GM20431 (cell line): ENCODE measurements around the gene AMPD1.

Experiments
- in situ Hi-C: fragments of 300-500 bp; cut with MseI, MboI; formaldehyde crosslinking; loops from one replicate; pipeline ENCODE4 v1.15.0; 2020; ENCODE audit warnings: low sequenced_read_pairs; ENCODE audit not compliant: unreplicated experiment

AMPD1 gene

DNA sequence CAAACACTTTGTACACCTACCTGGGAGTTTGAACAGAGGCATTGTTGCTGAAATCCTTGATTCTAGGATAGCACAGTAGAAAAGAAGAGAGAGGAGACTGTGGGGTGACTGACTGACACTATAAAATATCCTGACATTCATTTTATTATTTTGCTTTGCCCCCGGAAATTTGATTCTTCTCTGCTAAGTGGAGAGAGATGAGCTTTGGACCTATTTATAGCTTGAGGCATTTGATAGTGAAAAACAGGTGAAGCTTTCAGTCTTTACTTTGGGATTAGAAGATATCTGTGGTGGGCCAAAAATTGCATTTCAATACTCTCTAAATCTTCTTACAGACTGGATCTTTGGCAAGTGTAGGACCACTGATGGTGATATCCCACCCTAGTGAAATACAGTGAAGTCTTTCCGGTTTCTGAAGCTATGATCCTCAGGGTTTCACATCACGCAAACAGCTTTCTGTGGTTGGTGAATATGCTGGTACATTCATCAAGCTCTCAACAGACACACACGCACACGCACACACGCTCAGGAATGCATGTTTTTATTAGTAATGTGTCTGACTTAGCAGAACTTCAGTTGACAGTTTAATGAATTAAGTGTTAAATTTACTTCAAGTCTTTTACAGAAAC lies at the start of gene AMPD1:
Gene AMPD1 (minus strand): TSS at position 117 of the 629 bp plus-strand sequence. CDS start 75 bp downstream, at position 42.
- in situ Hi-C loops: no loop called here

DNA sequence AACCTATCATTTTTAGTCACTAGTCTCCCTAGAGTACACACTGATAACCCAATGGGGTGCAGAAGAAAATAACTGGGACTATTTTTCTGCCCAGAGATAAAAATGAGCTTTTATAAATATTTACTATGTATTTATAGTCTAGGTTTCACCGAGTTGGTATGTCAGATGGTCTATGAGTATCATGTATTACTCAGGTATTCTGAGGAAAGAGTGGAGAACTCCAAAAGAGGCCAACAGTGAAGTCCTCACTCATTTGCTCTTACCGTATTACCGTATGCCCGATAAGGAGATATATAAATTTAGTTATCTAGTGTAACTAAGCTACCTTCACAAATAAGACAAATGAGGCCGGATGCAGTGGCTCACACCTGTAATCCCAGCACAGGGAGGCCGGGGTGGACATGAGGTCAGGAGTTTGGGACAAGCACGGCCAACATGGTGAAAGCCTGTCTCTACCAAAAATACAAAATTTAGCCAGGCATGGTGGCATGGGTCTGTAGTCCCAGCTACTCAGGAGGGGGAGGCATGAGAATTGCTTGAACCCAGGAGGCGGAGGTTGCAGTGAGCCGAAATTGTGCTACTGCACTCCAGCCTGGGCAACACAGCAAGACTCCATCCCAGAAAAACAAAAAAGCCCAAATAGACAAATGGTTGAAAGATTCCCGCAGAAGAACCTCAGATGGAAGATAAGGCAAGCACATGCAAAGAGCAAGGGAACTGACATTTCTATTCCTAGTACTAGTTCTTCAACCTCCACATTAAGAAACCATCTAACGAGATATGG lies 46.8 kb upstream of the AMPD1 start:
- in situ Hi-C loops: no loop called here

DNA sequence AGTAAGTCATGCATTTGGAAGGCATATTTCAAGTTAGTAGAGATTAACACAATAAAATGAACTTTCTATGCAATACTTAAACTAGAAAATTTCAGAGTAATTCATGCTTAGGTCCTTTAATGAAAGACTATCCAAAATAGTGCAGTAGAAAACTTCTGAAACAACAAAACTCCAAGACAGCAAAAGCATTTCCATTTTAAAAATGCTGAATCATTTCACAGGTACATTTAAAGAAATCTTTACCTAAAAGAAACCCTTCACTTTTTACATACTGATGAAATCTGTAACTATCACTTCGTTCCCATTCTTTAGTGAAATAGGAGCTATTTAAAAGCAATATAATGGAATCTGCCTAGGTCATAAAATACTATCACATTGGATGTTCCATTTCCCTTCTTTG lies 45.0 kb upstream of the AMPD1 start:
- in situ Hi-C loops: no loop called here

DNA sequence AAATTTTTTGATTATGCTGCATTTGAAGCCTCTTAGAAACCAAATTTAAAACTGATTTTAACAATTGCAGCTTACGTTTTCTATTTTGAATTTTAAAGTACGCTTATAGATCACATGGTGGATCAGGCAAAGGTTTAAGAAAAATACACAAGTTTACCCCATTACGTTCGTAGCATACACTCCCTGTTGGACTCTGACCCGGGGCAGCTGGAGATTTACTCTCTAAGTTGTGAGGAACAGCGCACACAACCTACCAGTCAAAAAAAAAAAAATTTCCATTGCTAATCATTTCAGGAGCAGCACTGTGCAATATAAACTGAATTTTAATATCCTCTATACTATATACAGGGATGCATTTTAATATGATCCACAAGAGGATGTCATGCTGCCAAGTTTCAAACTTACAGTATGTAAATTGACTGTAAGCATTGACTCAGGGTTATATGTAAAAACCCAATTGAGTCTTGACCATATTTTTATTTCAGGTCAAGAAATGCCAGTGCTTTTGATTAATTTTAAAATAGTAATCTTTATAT lies 42.0 kb upstream of the AMPD1 start:
- in situ Hi-C loops: no loop called here

DNA sequence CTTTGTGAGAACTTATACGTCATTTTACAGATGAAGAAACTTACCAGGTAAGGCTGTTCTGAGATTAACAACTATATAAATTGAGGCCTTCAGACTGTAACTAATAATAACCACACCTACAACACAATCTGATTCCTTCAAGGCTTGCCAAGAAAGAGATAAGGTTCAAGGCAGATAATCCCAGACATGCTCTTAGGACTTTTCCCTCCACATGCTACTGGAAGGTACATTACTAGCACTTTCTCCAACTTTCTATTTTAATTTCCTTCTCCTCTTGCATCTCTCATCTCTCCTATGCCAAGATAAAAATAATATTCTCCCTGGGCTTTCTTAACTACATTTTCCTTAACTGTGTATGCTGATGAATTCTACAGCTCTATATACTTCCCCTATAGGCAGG lies 40.1 kb upstream of the AMPD1 start:
- in situ Hi-C loops: no loop called here

DNA sequence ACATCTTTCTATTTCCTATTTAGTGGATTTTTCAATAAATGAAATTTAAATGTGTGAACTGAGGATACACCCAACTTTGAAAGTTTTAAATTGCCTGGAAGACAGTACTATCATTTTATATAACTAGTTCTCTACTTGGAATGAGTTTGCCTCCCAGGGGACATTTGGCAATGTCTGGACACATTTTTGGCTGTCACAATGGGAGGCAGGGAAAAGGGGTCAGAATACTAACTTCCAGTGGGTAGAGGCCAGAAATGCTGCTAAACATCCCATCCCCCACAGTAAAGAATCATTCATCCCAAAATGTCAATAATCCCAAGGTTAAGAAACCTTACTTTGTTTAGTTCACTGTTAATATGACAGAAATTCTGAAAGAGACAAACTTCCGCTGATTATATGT lies 34.4 kb upstream of the AMPD1 start:
- in situ Hi-C loops: no loop called here

DNA sequence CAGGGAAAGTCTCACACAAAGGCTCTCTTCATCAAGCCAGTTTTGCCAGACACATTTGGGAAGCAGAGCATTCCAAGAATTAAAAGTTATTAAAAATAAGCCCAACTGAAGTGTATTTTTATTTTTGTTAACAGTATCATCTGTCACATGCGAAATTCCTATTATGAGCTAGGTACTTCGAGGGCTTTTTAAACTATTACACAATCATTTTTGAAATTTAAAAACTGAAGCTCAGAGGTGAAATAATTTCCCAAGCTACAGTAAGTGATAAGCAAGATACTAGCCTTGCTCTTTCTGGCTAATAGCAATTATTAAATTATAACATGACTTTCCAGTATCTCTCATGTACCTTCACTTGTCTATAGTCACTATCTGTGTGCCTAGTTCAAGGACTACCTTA lies 33.2 kb upstream of the AMPD1 start:
- in situ Hi-C loops: no loop called here

DNA sequence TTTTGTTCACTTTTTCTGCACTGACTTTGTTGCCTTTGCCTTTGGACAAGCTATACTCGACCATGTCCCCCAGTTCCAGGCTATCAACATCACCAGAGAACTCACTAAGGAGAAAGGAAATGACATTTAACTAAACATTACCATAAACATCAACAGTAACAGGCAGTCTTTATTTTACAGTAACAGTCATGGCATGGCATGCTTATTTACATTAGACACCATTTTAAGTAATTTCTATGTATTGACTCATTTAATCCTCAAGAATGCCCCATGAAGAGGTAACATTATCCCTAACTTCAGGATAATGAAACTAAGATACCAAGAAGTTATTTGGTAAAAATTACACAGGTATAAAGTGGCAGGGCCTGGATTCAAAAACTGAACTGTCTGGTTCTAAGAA lies 29.9 kb upstream of the AMPD1 start:
- in situ Hi-C loops: no loop called here

DNA sequence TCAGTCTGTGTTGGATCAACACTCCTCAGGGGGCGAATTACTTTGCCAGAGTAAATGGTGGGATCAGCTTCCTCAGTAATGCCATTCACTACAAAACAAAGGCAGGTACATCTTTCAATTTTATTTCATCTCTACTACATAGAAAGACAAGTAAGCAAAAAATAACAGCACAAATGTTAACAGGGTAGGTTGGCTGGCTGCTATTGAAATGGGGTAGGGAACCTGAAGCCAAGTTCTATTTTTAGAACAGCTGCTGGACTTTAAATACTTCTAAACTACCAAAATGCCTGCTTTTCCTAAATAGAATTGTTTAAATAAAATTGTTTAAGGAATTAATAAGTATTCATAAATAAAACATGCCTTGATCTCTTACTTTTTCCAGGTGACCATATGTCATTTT lies 28.6 kb upstream of the AMPD1 start:
- in situ Hi-C loops: no loop called here

DNA sequence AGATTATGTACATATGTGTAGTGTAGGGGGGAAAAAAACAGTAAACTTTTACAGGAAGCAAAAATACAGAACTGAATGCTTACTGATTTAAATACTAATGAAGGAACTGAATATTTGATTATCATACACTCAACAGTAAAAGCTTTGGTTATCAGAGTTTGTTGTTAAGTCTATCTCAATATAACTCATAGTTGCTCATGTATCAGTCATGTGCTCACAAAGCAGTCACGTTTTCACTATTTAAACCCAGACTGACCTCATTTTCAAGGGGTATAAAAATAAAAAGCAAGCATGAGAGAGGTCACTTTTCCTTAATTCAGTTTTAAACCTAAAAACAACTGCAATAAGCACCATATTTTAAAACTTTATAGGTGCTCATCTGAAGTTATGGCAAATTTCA lies 28.1 kb upstream of the AMPD1 start:
- in situ Hi-C loops: no loop called here

DNA sequence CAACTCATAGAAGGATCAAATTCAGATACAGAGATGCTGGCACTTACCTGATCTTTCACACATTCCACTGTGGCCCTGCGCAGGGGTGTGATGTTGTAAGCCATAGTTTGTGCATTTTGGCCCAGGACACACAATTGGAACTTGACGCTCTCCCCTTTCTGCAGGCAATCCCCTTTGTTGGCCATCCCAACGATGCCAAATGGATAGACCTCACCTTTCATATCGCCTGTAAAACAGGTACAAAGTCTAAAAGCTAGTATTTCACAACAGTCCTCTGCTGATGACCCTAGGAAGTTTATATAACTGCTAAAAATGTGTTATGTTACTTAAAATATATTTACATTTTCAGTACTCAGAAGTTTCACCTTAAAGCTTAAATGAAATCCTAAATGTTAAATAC lies 25.1 kb upstream of the AMPD1 start:
- in situ Hi-C loops: no loop called here

DNA sequence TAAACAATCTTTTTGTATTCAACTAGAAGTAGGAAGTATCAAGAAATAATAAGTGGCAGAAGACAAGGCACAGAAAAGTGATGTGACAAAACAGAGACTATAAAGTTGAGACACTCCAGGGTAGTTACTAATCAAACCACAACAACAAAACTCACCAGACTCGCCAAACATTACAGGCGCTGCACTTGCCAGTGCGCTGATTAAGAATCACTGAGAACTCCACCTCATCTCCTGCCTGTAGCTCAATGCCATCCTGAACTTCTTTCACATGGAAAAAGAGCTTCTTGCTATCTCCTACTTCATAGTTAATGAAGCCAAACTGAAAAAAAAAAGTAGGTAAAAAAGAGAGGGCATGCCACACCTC lies 24.1 kb upstream of the AMPD1 start:
- in situ Hi-C loops: no loop called here

DNA sequence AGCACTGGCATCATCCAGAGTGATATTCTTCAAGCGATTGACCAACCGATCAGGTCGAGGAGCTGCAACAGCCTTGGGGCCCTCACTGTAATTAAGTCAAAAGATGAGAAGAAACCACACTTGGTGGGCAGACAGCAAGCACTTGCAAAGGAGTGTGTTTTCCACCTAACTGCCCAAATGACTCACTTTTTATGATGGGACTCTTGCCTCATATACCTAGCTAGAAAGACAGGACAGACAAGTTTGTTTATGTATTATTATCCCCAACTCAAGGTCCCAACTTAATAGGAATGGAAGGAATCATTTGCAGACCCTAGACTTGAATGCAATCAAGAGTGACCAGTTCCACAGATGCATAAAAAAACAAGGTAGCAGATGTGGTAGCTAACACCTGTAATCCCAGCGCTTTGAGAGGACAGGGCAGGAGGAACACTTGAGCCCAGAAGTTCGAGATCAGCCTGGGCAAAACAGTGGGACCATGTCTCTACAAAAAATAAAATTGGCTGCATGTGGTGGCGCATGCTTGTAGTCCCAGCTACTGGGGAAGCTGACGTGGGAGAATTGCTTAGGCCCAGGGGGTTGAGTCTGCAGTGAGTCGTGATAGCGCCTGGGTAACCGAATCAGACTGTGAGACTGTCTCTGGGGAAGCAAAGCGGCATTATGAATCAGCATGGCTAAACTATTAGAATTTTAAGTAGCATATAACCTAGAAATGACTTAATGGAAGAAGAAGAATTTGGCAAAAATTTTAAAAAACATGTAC lies 23.5 kb upstream of the AMPD1 start:
- in situ Hi-C loops: no loop called here

DNA sequence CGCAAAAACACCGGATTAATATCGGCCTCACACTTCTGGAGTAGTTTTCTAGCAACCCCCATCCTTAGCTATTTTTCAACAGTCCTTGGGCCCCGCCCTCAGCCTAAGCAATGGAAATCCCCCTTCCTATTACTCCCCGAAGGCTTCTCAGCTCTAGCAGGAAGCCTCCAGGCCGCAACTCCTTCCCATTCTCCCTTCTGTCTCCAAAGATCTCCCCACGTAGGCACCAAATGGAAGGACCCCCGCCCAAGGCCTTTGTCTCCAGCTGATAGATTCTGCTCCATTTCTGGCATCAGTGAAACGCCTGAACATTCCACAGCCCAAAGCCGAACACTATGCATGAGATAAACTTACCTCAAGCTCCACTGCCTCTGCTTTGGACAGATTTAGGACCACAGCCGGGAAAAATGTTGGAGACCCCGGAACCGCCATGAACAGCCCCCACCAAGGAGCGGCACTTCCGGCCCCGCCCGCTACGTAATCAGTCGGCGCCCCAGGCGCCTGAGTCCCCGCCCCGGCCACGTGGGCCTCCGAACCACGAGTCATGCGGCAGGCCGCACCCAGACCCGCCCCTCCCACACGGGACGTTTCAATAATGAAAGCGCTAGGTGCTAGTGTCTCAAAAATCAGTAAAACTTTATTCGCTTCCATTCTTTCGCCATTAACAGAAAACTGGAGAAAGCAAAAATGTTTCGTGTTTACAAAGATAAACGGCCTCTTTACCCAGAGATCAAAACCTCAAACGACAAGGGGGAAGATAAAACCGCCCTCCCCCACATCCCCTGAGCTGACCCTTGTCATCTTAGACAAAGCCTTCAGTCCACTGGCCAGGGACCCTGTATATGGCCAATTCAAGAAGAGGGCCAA lies 21.2 kb upstream of the AMPD1 start, which contains the start of gene NRAS:
Gene NRAS (minus strand): TSS at position 468 of the 867 bp plus-strand sequence. CDS start 611 bp downstream, outside the sequence.
- in situ Hi-C loops: no loop called here

DNA sequence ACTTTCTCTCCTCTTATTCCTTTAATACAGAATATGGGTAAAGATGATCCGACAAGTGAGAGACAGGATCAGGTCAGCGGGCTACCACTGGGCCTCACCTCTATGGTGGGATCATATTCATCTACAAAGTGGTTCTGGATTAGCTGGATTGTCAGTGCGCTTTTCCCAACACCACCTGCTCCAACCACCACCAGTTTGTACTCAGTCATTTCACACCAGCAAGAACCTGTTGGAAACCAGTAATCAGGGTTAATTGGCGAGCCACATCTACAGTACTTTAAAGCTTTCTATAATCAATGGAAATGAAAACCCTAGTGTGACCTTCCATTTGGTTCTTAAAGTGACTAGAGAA lies 20.6 kb upstream of the AMPD1 start:
- in situ Hi-C loops: no loop called here

DNA sequence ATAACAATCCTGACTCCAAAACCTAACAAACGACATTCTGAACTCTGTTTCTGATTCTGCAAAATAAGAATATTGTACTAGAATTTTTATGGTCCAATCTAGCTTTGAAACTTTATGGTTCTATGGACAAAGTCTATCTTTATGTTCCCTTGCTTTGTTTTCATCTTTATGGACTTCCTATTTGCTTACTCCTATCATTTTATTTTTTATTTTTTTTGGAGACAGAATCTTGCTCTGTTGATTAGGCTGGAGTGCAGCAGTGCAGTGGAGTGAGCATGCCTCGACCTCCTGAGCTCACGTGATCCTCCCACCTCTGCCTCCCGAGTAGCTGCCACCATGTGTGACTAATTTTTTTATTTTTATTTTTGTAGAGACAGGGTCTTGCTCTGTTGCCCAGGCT lies 17.6 kb upstream of the AMPD1 start:
- in situ Hi-C loops: no loop called here

DNA sequence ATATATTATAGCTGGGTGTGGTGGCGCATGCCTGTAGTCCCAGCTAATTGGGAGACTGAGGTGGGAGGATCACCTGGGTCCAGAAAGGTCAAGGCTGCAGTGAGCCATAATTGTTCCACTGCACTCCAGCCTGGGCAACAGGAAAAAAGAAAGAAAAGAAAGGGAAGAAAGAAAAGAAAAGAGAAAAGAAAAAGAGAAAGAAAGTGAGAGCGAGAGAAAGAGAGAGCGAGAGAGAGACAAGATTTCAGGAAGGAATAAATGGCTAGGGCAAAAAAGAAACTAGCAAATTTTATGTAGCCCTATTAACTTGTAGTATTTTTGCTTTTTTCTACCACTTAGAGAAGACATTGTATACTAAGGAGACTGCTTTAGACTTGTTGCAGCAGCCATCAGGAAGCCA lies 15.0 kb upstream of the AMPD1 start:
- in situ Hi-C loops: no loop called here

DNA sequence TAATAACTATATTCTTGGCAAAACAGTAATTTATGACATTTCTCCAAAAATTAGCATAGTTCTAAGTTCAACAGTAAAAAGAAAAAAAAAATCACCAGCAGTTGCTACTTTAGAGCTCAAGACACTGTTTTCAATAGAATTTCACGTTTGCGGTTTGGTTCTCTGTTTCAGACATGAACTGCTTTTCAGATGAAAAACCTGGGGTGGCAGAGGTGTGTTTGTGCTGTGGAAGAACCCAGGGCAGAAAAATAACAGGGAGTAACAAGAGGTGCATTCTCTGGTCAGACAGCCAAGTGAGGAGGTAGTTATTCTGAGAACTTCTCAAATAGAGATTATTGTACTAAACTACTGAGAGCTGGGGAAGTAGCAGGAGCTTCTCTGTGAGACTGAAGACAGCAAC lies 12.3 kb upstream of the AMPD1 start:
- in situ Hi-C loops: no loop called here

DNA sequence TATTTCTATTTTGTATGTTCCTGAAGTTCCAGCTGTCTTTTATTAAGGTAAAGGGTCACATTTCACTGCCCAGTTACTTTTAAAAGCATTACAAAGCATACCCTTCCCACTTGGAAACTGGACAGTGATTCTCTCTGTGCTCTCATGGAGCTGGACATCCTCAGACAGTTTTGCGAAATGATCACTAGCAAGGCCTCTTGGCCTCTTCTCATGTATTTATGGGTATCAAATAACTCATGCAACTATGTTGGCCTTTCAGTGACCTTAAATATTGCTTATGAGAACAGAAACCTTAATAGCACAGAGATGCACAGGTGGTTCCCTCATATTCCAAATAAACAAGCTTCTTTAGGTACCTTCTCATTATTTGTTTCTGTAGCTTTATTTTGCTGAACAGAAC lies 7.9 kb upstream of the AMPD1 start:
- in situ Hi-C loops: no loop called here

DNA sequence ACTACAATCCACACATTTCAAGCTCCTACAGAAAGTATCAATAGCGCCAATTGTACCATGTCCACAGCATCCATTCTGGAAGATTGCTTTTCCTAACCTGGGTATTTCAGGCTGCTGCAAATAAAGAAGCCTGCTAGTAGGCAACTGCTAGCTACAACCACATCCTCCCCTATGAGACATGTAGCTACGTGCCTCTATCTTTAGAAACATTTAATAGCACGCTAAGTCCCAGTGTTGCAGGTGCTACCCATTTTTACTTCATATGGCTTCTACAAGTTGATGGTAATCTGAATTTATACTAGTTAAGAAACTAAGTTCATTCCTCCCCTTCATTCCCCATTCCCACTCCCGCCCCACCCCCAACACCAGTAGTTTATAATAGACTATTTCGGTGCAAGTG lies 7.4 kb upstream of the AMPD1 start:
- in situ Hi-C loops: no loop called here
